IPS DF 4.7 (cell line): ENCODE measurements around the gene PIGC.

Source experiments
- DNase-seq: peaks from one replicate; pipeline ENCODE4 v3.0.0-alpha.2; 2013; ENCODE audit warnings: low spot score; ENCODE audit errors: extremely low read depth

PIGC gene

GRCh38 chr1:172398970-172399755 lies 44.7 kb downstream of the PIGC start:
- no peak for DNase-seq

DNA sequence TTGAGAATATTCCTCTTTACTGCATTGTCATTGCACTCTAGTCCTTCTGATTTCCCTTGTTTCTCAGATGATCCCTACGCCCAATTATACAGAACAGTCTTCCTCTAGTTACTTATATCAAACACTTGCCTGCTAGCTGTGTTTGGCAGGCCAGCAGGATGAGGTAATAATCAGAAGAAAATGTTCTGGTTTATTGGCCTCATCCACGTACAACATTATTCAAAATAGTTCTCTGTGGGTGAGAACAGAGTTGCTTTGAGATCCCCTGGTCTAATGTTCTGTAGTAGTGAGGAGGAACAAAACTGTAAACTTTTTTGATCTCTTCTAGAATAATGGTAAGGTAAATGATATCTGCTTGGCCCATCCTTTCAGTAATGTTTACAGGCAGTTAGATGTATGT lies 45.7 kb downstream of the PIGC start:
- DNase-seq = no peak

DNA sequence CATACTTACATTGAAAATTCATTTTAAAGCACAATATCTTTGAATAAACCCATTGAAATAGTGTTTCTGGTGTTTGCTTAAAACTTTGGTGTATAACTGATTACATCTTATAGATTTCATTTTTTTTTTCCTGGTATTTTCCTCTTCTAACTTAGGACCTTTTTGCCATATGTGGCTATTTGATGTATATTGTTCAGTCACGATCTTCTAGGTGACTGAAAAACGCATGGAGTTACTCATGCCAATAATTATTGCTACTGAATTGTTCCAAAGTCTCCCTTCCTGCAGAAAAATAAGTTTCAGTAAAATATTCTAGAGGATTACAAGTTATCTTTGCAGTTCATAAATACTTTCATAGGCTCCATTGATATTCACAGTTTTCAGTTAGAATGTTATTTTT lies 46.2 kb downstream of the PIGC start:
- DNase-seq = no peak

- no peak for DNase-seq
These were observed 46.6 kb downstream of the PIGC start for GRCh38 chr1:172397221-172397620.

DNA sequence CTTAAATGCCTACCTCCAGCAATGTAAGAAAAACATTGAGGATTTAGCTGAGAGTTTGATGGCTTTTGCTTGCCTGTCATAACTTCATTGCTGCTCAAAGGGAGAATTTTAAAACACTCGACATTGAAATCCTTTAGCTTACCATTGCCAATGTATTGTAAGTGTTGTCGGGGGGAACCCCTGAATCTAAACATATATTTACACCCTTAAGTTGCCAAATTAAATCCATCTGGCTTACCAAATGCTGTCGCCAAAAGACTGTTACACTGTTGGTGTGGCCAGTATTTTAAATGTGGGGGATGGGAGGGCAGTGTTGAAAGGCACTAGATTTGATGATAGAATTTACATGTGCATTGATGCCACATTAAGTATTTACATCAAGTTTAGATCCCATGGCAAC lies 48.3 kb downstream of the PIGC start:
- no peak for DNase-seq

DNA sequence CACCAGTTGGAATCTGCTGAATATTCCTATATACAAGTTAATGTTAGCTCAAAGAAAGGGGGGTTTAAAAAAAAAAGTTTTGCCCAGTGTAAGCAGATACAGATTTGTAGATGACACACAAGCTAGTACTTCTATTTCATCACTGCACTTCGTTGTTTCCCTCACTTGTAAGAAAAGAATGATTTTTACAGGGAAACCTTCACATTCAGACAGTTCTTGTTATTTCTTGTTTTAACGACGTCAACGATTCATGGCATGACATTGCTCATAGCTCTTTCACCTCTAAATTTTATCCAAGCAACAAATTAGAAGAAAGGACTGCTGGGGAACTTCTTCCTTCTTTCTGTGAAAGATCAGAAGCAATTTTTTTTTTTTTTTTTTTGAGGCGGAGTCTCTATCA lies 49.1 kb downstream of the PIGC start:
- DNase-seq = no peak

DNA sequence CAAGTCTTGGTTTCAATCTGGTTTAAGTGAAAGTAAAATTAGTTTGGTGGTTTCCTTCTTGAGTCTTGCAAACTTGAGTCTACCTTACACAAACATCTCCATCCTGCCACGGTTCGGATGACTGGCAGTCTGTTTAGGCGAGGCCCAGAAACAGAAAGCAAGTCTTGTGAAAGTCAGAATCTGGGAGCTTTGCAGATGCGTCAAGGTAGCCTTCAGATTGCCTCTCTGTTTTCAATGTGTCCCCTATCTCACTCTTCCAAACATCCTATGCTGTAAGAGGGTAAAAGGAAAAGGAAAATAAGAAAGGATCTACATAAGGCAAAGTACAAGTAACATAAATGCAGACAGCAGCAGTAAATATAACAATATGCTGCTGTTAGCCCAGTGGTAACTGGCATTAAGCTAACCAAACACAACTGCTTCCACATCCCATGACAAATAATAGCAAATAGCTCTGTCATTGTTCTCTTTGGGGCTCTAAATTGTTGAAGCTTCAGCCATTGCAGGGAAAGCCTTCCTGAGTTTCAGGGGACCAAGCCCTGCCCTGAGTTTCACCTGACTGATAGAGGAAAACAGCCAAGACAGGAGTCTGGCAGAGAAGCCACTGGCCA lies 49.6 kb downstream of the PIGC start:
- no peak for DNase-seq

GRCh38 chr1:172393354-172393753 lies 50.5 kb downstream of the PIGC start:
- DNase-seq = no peak

GRCh38 chr1:172391976-172392375 lies 51.9 kb downstream of the PIGC start:
- no peak for DNase-seq
